GM19193 (cell line): ENCODE data around the gene ERG28.

ENCODE experiments used
- POLR2A ChIP-seq: IDR thresholded peaks from 4 replicates; pipeline ENCODE4 v1.6.1; 2011; ENCODE audit not compliant: insufficient read depth, insufficient read length; ENCODE audit errors: extremely low read depth

The ERG28 gene

GRCh38 chr14:75640876-75641275 is 19.8 kb downstream of the ERG28 start:
- TF ChIP-seq POLR2A: no peak

- TF ChIP-seq POLR2A: no peak
Measured at GRCh38 chr14:75636100-75636692, 24.5 kb downstream of the ERG28 start.

- no peak for TF ChIP-seq POLR2A
Measured at GRCh38 chr14:75634848-75635247, 25.8 kb downstream of the ERG28 start.

GRCh38 chr14:75631453-75631831 is 29.2 kb downstream of the ERG28 start:
- no peak for TF ChIP-seq POLR2A

GRCh38 chr14:75630695-75631452 is 29.8 kb downstream of the ERG28 start:
- no peak for TF ChIP-seq POLR2A

- no peak for TF ChIP-seq POLR2A
Measured at GRCh38 chr14:75628816-75629215, 31.9 kb downstream of the ERG28 start.

GRCh38 chr14:75627406-75627805 is 33.3 kb downstream of the ERG28 start:
- no peak for TF ChIP-seq POLR2A

GRCh38 chr14:75626863-75627262 is 33.8 kb downstream of the ERG28 start:
- no peak for TF ChIP-seq POLR2A

GRCh38 chr14:75626396-75626795 is 34.3 kb downstream of the ERG28 start:
- no peak for TF ChIP-seq POLR2A

- TF ChIP-seq POLR2A: no peak
Measured at GRCh38 chr14:75625034-75625433, 35.6 kb downstream of the ERG28 start.

- TF ChIP-seq POLR2A: no peak
Measured at GRCh38 chr14:75619548-75619947, 41.1 kb downstream of the ERG28 start.

GRCh38 chr14:75615200-75615599 is 45.5 kb downstream of the ERG28 start:
- TF ChIP-seq POLR2A: no peak

GRCh38 chr14:75614179-75614578 is 46.5 kb downstream of the ERG28 start:
- no peak for TF ChIP-seq POLR2A

- TF ChIP-seq POLR2A: no peak
Measured at GRCh38 chr14:75612157-75612556, 48.5 kb downstream of the ERG28 start.

- TF ChIP-seq POLR2A: no peak
Measured at GRCh38 chr14:75610834-75611233, 49.8 kb downstream of the ERG28 start.
